ENCODE results near the gene GSAP.
A peak's percentile ranks its signal among the peaks of the same experiment; 100 is the strongest.
"Not testable (repeated sequence)": the region's sequence is repeated elsewhere in the genome, so short reads cannot be mapped to it uniquely, and the experiment has no call there.

The GSAP gene, protein sequence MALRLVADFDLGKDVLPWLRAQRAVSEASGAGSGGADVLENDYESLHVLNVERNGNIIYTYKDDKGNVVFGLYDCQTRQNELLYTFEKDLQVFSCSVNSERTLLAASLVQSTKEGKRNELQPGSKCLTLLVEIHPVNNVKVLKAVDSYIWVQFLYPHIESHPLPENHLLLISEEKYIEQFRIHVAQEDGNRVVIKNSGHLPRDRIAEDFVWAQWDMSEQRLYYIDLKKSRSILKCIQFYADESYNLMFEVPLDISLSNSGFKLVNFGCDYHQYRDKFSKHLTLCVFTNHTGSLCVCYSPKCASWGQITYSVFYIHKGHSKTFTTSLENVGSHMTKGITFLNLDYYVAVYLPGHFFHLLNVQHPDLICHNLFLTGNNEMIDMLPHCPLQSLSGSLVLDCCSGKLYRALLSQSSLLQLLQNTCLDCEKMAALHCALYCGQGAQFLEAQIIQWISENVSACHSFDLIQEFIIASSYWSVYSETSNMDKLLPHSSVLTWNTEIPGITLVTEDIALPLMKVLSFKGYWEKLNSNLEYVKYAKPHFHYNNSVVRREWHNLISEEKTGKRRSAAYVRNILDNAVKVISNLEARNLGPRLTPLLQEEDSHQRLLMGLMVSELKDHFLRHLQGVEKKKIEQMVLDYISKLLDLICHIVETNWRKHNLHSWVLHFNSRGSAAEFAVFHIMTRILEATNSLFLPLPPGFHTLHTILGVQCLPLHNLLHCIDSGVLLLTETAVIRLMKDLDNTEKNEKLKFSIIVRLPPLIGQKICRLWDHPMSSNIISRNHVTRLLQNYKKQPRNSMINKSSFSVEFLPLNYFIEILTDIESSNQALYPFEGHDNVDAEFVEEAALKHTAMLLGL

DNA sequence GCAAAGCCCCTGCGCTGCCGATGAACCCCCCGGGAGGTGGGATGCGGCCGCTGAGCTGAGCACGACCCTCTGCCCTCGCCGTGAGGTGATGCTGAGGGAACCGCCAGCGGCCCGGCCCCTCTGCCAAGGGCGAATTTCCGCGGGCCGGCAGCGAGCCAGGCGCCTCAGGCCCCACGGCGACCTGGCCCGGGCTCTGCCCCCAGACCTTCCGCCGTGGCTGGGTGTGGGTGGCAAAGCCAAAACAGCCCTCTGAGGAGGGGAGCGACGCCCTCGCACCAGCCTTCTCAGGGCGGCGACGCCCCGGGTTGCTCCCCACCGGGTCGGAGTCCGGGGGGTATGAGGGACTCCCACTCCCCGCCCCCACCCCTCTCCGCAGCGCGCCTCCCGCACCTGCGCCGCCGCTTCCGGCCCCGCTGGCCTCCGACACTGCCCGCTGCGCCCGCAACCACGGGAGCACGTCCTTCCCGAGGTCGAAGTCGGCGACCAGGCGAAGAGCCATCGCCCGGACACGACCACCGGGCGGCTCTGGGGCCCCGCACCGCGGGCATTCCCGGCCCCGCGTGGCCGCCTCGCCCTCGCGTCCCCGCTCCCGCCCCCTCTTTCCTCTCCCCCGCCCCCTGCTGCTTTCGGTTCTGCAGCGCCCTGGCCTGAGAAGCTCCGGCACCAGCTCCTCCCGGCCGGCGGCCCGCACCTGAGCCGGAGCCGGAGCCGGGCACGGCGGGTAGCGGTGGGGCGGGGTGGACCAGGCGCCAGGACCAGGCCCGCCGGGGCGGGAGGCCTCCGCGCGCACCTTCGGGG is at the start of gene GSAP:
TSS of gene GSAP (minus strand) at position 527 of the 798 bp plus-strand sequence. CDS start at position 499, 28 bp downstream.
- DNase-seq, result peak; percentile 11

DNA sequence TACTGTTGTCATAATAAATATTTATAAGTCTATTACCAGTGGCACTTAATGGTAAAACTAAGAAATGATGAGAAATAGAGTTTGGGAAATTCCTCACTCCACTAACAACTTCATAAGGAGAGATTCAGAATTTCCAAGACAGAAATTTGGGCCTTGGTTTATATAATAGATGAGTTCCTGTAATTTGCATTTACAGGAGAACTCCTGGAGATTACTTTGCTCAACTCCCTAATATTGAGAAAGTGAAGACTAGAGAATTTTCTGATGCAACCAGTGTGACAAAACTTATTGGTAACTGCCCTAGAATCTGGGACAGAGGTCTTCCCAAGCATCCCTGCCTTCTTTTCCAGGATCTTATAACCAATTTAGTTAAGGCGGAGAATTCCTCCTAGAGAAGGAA is 49.1 kb upstream of the GSAP start:
- no peak for DNase-seq

DNA sequence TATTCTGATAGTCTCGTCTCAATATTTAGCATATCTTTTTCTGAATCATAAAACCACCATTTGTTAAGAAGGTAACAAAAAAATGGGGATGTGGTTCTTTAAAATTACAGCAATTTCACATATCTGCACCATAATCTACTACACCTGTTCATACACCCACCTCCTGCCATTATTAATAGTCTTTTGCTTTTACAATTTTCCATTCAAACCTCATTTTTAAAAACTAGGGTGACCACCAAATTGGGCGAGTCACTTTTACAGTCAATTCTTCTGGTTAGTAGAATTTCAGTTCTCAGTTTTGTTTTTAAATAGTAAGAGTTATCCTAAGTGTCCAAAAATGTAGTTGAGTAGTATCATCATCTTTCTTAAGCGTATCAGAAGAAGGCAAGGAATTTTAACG is 48.4 kb upstream of the GSAP start:
- DNase-seq, result no peak

DNA sequence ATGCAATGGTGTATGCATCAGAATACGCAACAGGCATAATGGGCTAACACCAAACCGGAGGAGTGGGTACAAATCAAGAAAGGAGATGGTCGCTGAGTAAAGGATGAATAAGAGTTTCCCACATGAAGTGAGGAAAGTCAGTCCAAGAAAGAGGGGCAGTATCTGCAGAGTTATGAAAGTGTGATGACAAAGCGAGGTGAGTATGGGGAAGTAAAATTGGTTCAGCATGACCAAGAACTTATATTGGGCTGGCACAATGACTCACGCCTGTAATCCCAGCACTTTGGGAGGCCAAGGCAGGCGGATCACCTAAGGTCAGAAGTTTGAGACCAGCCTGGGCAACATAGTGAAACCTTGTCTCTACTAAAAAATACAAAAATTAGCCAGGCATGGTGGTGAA is 47.5 kb upstream of the GSAP start:
- peak; percentile 66 for DNase-seq

DNA sequence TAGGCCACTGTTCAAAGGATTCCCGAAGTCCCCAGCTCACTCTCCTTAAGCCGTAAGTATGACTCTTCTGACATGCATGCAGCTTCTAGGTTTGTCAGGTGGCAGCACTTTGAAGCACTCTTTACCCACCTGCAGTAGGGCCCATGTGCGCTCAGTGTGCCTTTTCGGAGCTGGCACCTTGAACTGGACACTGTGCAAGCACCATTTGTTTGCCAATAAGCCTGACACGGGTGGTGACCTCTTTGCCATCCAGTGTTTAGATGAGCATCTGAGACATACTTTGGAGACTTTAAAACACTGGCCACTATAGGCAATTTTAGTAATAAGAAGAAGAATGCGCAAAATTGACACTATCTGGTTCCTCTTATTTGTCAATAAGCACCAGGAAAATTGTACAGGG is 45.7 kb upstream of the GSAP start:
- no peak for DNase-seq

DNA sequence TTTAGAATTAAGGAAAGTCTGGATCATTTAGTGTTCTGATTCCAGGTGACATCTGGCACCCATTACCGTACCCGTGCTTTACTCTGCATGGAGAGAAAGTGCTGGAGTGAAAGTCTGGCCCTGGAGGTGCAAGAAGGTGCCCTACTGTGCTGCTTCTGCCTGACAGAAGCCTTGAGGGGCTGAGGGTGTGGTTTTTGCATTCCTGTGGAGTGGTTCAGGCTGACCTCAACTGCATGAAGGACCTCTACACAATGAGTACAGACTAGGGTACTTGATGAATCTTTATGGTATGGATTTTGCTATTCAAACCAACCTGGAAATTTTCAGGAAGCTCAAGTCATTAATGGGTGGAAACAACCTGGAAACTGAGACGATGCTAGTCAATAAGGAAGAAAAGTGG is 45.1 kb upstream of the GSAP start:
- no peak for DNase-seq

DNA sequence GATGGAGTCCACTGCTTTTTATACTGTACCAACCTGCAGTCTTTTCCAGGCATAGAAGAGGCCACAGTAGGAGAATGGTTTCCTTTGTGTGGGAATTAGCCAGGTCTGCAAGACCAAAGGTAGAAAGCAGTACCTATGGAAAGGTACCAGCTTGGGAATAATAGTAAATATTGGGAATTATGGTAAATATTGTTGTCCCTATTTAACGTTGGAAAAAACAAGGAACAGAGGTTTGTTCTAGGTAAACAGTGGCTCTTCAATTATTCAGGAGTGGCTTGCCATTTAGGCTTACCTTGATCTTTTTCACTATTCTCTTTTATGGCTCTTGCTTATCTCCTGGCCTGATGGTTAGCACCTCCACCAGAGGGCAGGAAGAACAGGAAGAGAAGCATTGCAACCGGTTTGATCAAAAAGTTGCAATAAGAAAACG is 43.9 kb upstream of the GSAP start:
- DNase-seq, result no peak

DNA sequence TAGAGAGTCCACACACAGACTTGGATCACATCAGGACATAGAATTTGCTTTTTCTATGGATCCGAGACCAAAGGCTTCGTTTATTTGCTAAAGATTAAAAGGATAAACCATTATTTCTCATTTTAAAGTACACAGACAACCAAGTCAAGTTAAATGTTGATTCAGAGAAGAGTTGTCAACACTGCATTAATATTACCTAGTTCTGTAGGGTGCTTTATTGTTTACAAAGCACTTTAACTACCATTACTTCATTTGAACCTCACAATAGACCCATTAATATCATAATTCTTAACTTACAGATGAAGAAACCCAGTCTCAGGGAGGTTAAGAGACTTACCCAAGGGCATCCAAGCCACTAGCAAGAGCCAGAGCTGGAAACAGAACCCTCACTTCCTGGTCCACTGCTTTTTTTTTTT is 43.2 kb upstream of the GSAP start:
- DNase-seq, result no peak

DNA sequence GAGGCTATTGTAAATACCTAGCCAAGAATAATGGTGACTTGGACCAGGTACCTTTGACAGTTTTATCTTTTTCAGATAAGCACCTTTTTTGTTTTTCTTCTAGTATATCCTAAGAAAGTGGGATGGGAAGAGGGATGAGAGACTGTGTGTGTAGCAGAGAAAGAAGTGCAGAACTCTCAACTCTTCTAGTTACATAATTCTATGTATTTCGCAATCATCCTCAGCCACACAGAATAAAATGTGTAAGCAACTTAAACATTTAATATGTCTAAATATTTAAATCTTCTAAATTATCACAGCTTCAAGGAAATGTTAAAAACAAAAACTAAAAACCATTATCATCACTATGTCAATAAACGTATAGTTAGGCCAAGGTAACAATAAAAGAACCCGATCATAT is 42.6 kb upstream of the GSAP start:
- no peak for DNase-seq

DNA sequence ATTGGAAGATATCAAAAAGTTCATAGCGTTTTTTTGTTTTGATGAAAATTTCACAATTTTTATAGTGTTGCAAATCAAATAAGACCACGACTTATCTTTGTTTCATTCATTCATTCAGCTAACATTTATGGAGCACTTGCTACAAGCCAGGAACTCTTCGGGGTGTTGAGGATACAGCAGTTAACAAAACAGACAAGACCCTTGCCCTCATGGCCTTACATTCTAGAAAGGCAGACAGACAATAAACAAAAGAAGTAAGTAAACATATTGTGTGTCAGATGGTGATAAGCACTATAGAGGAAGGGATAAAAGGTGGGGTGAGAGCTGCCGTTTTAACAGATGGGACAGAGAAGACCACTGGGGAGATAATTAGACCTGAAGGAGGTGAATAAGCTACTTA is 41.6 kb upstream of the GSAP start:
- DNase-seq, result no peak

DNA sequence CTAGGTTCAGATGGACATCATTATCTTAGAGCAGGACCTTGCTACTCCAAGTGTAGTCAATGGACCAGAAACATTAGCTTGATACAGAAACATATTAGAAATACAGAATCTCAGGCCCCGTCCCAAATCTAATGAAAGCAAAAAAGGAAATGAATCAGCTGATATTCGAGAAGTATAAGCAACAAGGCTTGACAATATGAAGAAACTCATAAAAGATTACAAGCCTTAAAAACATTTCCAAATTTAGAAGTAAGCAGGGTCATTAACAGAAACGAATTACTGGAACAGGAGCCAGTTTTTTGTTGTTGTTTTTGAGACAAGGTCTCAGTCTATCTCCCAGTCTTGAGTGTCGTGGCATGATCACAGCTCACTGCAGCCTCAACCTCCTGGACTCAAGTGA is 40.5 kb upstream of the GSAP start:
- no peak for DNase-seq

DNA sequence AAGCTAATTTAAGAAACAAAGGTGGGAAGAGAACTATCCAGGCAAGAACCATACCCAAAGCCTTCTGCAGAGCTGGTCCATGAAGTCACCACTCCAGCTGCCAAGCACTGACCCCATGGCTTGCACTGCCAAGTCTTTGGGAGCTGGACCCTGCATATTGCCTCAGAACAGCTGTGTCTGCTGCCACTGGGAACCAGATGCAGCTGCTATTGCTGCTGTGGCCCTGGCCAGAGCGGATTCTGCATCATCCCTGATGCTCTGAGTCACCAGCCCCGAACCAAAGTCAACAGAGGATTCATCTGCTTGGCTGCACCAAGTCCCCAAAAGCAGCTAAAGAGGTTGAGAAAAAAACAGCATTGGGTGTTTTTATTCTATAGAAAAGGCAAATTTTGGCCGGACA is 39.2 kb upstream of the GSAP start:
- peak; percentile 78 for DNase-seq

DNA sequence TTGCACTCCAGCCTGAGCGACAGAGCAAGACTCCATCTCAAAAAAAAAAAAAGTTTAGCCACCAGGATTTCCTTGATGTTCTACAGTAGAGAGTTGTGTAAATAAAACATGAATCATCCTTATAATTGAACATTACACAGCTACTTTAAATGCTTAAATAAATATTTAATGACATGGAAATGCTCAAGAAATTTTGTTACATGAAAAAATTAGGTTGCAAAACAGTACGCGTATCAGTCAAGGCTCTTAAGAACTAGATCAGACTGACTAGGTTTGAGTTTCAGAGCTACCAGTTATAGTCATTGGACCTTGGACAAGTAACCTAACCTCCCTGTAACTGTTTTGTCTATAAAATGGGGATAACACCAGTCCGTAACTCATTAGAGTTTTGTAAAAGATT is 38.7 kb upstream of the GSAP start:
- no peak for DNase-seq

DNA sequence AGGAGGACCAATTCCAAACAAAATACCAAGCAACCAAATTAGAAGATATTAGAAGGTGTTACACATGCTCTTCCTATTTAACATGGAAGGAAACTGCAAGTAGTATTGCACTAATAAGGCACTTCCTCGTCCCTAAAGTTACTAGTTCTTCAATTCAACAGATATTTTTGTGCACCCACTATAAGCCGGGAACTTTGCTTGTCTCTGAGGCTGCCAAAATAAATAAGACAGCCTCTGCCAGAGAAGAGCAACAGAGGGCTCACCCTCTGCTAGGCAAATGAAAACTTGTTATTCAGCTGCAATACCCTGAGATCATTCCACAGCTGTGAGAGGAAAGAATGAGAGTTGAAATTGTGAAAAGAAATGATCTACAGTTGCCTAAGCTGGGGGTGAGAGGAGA is 37.4 kb upstream of the GSAP start:
- DNase-seq, result no peak

DNA sequence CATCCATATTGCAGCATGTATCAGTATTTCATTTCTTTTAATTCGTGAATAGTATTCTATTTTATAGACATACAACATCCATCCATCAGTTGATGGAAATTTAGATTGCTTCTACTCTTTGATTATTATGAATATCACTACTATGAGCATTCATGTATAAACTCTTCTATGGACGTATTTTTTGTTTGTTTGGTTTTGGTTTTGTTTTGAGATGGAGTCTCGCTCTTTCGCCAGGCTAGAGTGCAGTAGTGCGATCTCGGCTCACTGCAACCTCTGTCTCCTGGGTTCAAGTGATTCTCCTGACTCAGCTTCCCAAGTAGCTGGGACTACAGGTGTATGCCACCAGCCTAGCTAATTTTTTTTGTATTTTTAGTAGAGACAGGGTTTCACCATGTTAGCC is 35.8 kb upstream of the GSAP start:
- DNase-seq, result not testable (repeated sequence)

DNA sequence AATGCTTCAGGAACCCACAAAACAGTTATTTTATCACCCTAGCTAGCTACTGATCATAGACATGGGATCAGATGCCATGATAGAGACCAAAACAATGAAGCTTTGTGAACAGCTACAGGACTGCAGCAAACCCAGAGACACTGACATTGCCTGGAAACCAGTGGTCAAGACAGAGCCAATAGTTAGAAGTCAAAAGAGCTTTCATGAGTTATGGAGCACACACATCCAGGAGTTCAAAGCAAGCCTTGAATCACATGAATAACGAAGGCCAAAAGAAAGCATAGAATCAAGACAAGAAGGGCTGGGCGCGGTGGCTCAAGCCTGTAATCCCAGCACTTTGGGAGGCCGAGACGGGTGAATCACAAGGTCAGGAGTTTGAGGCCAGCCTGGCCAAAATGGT is 34.5 kb upstream of the GSAP start:
- no peak for DNase-seq

DNA sequence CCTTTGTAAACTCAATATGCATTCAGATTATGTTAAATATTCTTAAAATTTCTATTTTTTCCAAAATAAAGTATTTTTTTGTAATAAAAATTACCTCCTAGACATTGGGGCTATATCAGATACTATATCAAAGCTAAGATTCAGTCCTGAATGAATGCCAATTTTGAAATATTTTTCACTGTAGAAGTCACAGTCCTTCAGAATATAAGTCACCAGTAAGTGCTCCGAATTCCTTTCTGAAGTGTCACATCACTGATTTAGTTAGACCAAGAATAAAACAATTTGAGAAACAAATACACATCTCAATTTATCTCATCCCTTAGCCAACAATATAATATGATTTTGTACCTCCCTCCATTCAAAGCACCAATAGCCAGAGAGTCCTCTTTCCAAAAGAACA is 33.9 kb upstream of the GSAP start:
- DNase-seq, result peak; percentile 69

DNA sequence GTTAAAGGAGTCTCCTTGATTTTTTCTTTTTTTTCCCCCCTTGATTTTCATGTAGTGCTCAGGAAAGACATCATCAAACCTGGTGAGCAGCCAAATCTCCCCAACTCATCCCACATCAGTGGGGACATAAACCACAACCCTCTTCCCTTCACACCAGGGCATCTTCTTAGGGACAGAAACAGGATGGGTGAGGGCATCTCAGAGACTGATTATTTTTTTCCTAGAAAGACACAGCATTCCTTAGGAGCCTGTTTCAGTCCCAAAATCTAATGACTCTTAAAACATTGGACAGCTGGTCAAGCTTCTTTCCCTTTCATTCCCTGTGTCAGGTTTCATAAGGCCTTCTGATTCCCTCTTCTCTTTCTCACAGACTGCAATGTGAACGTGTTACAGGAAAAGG is 31.5 kb upstream of the GSAP start:
- no peak for DNase-seq

DNA sequence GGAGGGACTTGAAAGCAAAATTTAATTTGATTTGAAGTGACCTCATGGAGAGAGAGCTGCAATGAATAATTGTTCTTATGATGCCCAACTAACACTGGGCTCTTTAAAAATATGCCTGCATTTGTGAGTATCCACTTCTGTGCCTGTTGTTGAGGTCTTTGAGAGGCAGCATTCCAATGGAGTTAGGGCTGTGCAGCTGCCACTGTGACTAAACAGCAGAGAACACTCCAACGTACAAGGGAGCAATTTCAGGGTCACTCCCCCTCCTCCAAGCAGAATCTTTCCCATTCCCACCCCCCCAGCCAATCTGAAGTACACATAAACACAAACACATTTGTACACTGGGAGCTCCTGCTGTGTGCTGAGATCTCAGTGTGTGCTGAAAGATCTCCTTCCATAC is 28.0 kb upstream of the GSAP start:
- peak; percentile 38 for DNase-seq

DNA sequence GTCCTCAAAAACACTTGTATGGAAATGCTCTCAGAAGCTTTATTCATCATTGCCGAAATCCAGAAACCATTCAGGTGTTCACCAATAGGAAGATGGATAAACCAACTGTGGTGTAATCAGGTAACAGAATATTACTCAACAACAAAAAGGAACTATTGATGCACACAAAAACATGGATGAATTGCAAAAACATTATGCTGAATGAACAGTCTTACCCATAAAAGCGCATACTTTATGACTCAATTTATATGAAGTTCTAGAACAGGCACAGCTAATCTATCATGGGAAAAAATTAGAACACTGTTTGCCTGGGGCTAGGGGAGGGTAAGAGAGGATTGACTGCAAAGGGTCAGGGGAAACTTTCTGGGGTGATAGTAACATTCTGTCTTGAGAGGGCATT is 26.9 kb upstream of the GSAP start:
- no peak for DNase-seq

DNA sequence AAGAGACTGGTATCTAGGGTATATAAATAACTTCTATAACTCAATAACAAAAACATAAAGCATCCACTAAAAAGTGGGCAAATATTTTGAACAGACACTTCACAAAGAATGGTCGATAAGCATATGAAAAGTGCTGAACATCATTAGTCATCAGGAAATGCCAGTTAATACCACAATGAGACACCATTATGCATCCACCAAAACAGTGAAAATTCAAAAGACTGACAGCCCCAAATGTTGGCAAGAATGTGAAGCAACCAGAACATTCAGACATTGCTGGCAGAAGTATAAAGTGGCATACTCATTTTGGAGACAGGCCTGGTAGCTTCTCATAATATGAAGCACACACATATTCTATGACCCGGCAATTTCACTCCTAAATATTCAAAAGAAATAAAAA is 26.5 kb upstream of the GSAP start:
- DNase-seq, result peak; percentile 62

DNA sequence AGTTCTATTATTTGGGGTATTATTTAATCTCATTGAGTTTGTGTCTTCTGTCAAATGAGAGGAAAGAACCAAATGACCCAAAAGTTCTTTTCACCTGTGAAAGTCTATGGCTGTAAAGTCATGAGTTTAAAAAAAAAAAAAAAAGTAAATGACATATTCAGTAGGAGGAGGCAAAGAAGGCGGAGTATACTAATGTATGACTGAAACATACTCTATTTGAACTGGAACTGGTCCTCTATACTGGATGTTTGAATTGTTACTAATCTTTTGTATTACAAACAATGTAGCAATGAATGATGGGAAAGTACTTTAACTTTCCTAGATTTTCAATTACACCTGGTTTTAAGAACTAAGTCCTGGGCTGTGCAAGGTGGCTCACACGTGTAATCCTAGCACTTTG is 24.9 kb upstream of the GSAP start:
- DNase-seq, result no peak

DNA sequence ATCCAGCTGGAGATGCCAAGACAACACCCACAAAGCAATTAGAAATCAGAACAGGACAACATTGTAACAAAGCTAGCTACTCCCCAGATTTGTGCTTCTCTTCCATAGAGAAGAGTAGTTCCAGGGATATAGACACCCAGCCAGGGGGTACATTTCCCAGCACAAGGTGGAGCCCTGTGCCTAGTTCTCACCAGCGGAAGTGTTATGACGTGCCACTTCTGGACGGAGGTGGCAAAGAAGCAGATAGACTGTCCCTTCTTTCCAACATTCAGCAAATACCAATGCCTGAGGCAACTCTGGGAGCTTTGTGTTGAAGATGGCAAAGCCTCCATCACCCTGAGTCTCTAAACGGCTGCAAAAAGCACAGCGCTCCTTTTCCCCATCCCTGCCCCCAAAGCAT is 23.4 kb upstream of the GSAP start:
- DNase-seq, result peak; percentile 23

All from fibroblast of skin of right biceps (primary cell).